Panc1 (cell line): ENCODE data around the gene ODF4. TPM values are rescaled to one million over a fixed set of nuclear protein-coding genes. Genes with fewer than 3 reads are reported as not detected.

Source experiments
- ATAC-seq: fragments of 200-7000 bp; cut with Tn5 transposase; 2 replicates; pipeline ENCODE4 v1.9.1; 2020; ENCODE audit warnings: mild to moderate bottlenecking, moderate library complexity
- BruUV-seq: library from RNA; stranded (reverse); fragments of 400-500 nt; replicated peaks from 2 replicates; lab custom pipeline; 2021; lab: Mats Ljungman, UMichigan
- CTCF ChIA-PET: fragments of 300-600 bp; sonication (Branson Sonifier 250); formaldehyde crosslinking; loops from one replicate; lab custom pipeline; 2022; ENCODE audit warnings: antibody characterized with exemption; lab: Charles Lee
- POLR2A ChIA-PET: fragments of 300-600 bp; sonication (Branson Sonifier 250); formaldehyde crosslinking; loops from one replicate; lab custom pipeline; 2022; ENCODE audit warnings: antibody characterized with exemption; lab: Charles Lee
- DNase-seq: peaks from one replicate; pipeline ENCODE4 v3.0.0-alpha.2; 2010; ENCODE audit warnings: low read depth, low spot score
- H3K27ac ChIP-seq: 2 replicates; pipeline ENCODE4 v1.5.1; 2011; ENCODE audit warnings: mild to moderate bottlenecking, low read length, inconsistent platforms
- H3K27me3 ChIP-seq: fragments of 200-500 bp; sonication (Bioruptor generic); 2 replicates; pipeline ENCODE4 v1.6.0; 2014; ENCODE audit warnings: low read length, inconsistent platforms; ENCODE audit not compliant: control insufficient read depth, insufficient read depth
- H3K36me3 ChIP-seq: fragments of 200-500 bp; sonication (Bioruptor generic); 2 replicates; pipeline ENCODE4 v1.5.1; 2014; ENCODE audit warnings: inconsistent platforms, mild to moderate bottlenecking, low read length, moderate library complexity; ENCODE audit not compliant: control insufficient read depth, insufficient read depth
- H3K4me1 ChIP-seq: 2 replicates; pipeline ENCODE4 v1.5.1; 2011; ENCODE audit warnings: inconsistent platforms, mild to moderate bottlenecking, low read length, moderate library complexity; ENCODE audit not compliant: control insufficient read depth, insufficient read depth
- H3K4me3 ChIP-seq, 2 experiments: 2 replicates each; pipeline ENCODE4 v1.5.1; 2011 to 2012; ENCODE audit warnings: low read depth in 2 of 2, low read length in 2 of 2, mild to moderate bottlenecking in 2 of 2, inconsistent platforms in 1 of 2, moderate library complexity in 1 of 2
- H3K9me3 ChIP-seq: fragments of 200-500 bp; sonication (Bioruptor generic); 2 replicates; pipeline ENCODE4 v1.5.1; 2014; ENCODE audit warnings: low read depth, mild to moderate bottlenecking, inconsistent platforms, low read length, moderate library complexity; ENCODE audit not compliant: control insufficient read depth, insufficient read depth
- CTCF ChIP-seq: fragments of 450-650 bp; IDR thresholded peaks from 2 replicates; pipeline ENCODE4 v1.5.1; 2017; ENCODE audit warnings: mild to moderate bottlenecking
- POLR2AphosphoS5 ChIP-seq: IDR thresholded peaks from 2 replicates; pipeline ENCODE4 v1.6.1; 2012; ENCODE audit warnings: mild to moderate bottlenecking, low read depth, low read length, moderate library complexity
- REST ChIP-seq, 2 experiments: IDR thresholded peaks; 2 replicates each; pipeline ENCODE4 v1.6.1; 2011 to 2012; ENCODE audit warnings: low read depth in 2 of 2, control low read depth in 1 of 2, low read length in 1 of 2, mild to moderate bottlenecking in 1 of 2, moderate library complexity in 1 of 2; ENCODE audit not compliant: insufficient read depth in 1 of 2
- SIN3A ChIP-seq: IDR thresholded peaks from 2 replicates; pipeline ENCODE4 v1.6.1; 2012; ENCODE audit warnings: low read depth, mild to moderate bottlenecking, low read length, moderate library complexity, borderline replicate concordance; ENCODE audit not compliant: insufficient read depth
- TCF7L2 ChIP-seq: IDR thresholded peaks from 2 replicates; pipeline ENCODE4 v1.6.1; 2011; ENCODE audit warnings: mild to moderate bottlenecking, low read depth, low read length, inconsistent platforms
- in situ Hi-C: cut with HindIII; loops from 2 replicates; pipeline ENCODE4 v1.10.0; 2016; ENCODE audit warnings: low sequenced_read_pairs, low pct_unique_long_range_greater_than_20kb
- intact Hi-C: fragments of 100-400 bp; cut with micrococcal nuclease; formaldehyde crosslinking; loops from one replicate; pipeline ENCODE4 v1.10.0; 2022; ENCODE audit not compliant: unreplicated experiment
- total RNA-seq: library from RNA; stranded (reverse); gene quantifications from one replicate; pipeline ENCODE4 v1.2.1, GENCODE V29; 2021; ENCODE audit not compliant: unreplicated experiment

The ODF4 gene
- total RNA-seq, 1 experiment from 2014 or later, result not detected

- Histone ChIP-seq H3K4me3 (no peak overlapping the region), H3K4me1 (no peaks in the 10 kb centered on the region), H3K9me3 (no peaks in the 10 kb centered on the region), H3K36me3 (no peaks in the 10 kb centered on the region), H3K27me3 (no peaks in the 10 kb centered on the region), H3K27ac (no peak overlapping the region)
- intact Hi-C loops (no loop called here), in situ Hi-C loops (no loop called here)
- POLR2A ChIA-PET, result no interaction called here
- DNase-seq (no peak), ATAC-seq (no peak; the same call in 1 of the 2 replicates)
- CTCF ChIA-PET, result interaction anchor here (0.6 kb wide), 2 partner anchors 12 to 16 kb away, joined by 5 to 12 read pairs; no protein-coding TSS in a partner anchor
- TF ChIP-seq TCF7L2 (no peak), CTCF (no peak), REST (IDR thresholded peaks at IDR 0.05; ENCODE audit: insufficient read depth in 1 of 2, low read depth in 2 of 2, low read length in 1 of 2) (no peak), SIN3A (no peak), POLR2AphosphoS5 (no peak)
- no TSS peak for BruUV-seq
These were observed 18.6 kb upstream of the ODF4 start for GRCh38 chr17:8320990-8321389.

- DNase-seq, result no peak
- no peak for ATAC-seq
- BruUV-seq, result no TSS peak
- CTCF ChIA-PET, result no interaction called here
- Histone ChIP-seq H3K9me3 (no peaks in the 10 kb centered on the region), H3K36me3 (no peaks in the 10 kb centered on the region), H3K4me1 (no peaks in the 10 kb centered on the region), H3K27ac (no peak overlapping the region), H3K4me3 (no peak overlapping the region), H3K27me3 (no peaks in the 10 kb centered on the region)
- TF ChIP-seq CTCF (no peak), POLR2AphosphoS5 (no peak), SIN3A (no peak), REST (IDR thresholded peaks at IDR 0.05; ENCODE audit: insufficient read depth in 1 of 2, low read depth in 2 of 2, low read length in 1 of 2) (no peak), TCF7L2 (no peak)
- in situ Hi-C loops (no loop called here), intact Hi-C loops (no loop called here)
- POLR2A ChIA-PET, result no interaction called here
These were observed 17.6 kb upstream of the ODF4 start for GRCh38 chr17:8322061-8322460.
